ENCODE data around the gene SNX9. TPM values are rescaled to one million over a fixed set of nuclear protein-coding genes. Genes with fewer than 3 reads are reported as not detected.

The SNX9 gene
- polyA plus RNA-seq, 1 donor from 2014 or later, result 7.0 TPM

DNA sequence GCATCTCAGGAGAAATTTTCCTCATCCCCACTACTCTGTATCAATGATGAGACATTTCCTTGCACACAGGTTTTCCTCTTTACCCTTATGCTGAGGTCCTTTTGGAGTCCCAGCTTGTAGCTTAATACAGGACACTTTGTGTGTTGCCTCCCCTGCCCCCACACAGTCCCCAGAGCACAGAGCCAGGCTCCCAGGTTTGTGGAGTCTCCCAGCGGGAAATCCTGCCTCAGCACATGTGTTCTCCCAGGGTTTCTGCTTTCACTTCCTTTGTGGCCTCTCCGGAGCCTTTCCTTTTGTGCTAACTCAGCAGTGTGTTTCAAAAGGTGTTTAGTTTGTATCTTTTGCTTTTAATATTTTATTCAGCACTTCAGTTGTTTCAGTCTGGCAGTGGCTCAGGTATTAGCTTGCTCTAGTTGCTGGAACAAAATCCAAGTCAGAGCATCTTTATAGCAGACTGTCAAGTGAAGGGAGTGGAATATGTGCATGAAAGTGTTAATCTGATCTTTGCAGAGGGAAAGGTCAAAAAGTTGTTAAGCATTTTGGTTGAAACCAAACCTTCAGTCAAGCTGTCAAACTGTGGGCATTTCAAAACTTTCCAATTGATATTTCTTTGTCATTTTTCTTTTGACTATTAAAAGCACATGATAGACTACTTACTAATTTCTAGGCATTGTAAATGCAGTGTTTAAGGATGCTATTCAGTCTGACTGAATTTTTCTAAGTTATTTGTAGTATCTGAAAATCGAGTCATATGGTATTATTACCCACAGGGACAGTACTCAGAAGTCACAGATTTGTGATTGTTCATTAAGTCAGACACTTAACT is 8.6 kb downstream of the SNX9 start:
- H3K27ac ChIP-seq (ENCODE audit: low read length), result no peak overlapping the region

DNA sequence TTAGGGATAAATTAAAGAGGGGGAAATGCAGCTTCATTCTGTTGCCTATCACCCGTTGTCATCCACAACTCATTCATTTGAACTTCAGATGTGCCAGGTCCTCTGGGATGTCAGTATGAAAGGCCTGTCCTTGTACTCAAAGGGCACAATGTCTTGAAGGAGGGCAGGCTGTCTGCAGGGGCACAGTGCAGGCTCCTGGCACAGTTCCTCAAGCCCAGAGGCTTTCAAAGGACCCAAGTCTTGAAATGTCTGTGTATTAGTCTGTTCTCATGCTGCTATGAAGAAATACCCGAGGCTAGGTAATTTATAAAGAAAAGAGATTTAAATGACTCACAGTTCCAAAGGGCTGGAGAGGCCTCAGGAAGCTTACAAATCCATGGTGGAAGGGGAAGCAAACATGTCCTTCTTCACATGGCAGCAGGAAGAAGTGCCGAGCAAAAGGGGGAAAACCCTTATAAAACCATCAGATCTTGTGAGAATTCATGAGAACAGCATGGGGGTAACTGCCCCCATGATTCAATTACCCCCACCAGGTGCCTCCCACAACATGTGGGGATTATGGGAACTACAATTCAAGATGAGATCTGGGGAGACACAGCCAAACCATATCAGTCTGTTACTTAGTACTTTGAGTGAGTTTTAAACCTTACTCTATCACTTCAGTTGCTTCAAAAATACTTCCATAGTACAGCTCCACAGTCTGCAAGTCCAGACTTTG is 9.4 kb downstream of the SNX9 start:
- Histone ChIP-seq H4K20me1 (ENCODE audit: insufficient read depth) (no peaks in the 10 kb centered on the region), H2AFZ (ENCODE audit: low read depth, low read length) (no peak overlapping the region), H3K4me3 (ENCODE audit: low read length) (no peak overlapping the region), H3K9ac (ENCODE audit: low read length) (no peak overlapping the region), H3K79me2 (replicated peaks; ENCODE audit: insufficient read depth, low read length) (peaks cover 39% of the 10 kb centered on the region), H3K36me3 (ENCODE audit: insufficient read depth, low read length) (no peaks in the 10 kb centered on the region), H3K27me3 (ENCODE audit: insufficient read depth, low read depth, low read length) (no peaks in the 10 kb centered on the region), H3K27ac (ENCODE audit: low read length) (no peak overlapping the region), H3K4me2 (ENCODE audit: low read length) (no peak overlapping the region), H3K9me2 (ENCODE audit: insufficient read depth, low read length) (no peaks in the 10 kb centered on the region), H3F3A (ENCODE audit: insufficient read depth, low read length, poor library complexity, severe bottlenecking) (no peaks in the 10 kb centered on the region), H3K9me3 (ENCODE audit: low read length) (no peaks in the 10 kb centered on the region)
- TF ChIP-seq, protein P1, sequence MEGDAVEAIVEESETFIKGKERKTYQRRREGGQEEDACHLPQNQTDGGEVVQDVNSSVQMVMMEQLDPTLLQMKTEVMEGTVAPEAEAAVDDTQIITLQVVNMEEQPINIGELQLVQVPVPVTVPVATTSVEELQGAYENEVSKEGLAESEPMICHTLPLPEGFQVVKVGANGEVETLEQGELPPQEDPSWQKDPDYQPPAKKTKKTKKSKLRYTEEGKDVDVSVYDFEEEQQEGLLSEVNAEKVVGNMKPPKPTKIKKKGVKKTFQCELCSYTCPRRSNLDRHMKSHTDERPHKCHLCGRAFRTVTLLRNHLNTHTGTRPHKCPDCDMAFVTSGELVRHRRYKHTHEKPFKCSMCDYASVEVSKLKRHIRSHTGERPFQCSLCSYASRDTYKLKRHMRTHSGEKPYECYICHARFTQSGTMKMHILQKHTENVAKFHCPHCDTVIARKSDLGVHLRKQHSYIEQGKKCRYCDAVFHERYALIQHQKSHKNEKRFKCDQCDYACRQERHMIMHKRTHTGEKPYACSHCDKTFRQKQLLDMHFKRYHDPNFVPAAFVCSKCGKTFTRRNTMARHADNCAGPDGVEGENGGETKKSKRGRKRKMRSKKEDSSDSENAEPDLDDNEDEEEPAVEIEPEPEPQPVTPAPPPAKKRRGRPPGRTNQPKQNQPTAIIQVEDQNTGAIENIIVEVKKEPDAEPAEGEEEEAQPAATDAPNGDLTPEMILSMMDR (IDR thresholded peaks at IDR 0.05; ENCODE audit: poor library complexity, severe bottlenecking), result no peak
- TF ChIP-seq MXI1 (conservative IDR thresholded peaks at IDR 0.05; ENCODE audit: poor library complexity, severe bottlenecking) (no peak), SMC3 (conservative IDR thresholded peaks at IDR 0.05; ENCODE audit: poor library complexity) (no peak), POLR2AphosphoS5 (IDR thresholded peaks at IDR 0.05) (no peak)

More for the DNA sequence above, 8.6 kb downstream of the SNX9 start:
- Histone ChIP-seq H3K9ac (ENCODE audit: low read length) (no peak overlapping the region), H3F3A (ENCODE audit: insufficient read depth, low read length, poor library complexity, severe bottlenecking) (no peaks in the 10 kb centered on the region), H4K20me1 (ENCODE audit: insufficient read depth) (no peaks in the 10 kb centered on the region), H3K9me2 (ENCODE audit: insufficient read depth, low read length) (no peaks in the 10 kb centered on the region), H3K36me3 (ENCODE audit: insufficient read depth, low read length) (no peaks in the 10 kb centered on the region), H3K4me2 (ENCODE audit: low read length) (no peak overlapping the region), H3K27me3 (ENCODE audit: insufficient read depth, low read depth, low read length) (no peaks in the 10 kb centered on the region), H3K4me3 (ENCODE audit: low read length) (no peak overlapping the region), H3K79me2 (replicated peaks; ENCODE audit: insufficient read depth, low read length) (peaks cover 34% of the 10 kb centered on the region), H2AFZ (ENCODE audit: low read depth, low read length) (no peak overlapping the region), H3K9me3 (ENCODE audit: low read length) (no peaks in the 10 kb centered on the region)
- TF ChIP-seq SMC3 (conservative IDR thresholded peaks at IDR 0.05; ENCODE audit: poor library complexity) (no peak), EP300 (conservative IDR thresholded peaks at IDR 0.05; ENCODE audit: poor library complexity, severe bottlenecking) (no peak), REST (IDR thresholded peaks at IDR 0.05; ENCODE audit: borderline replicate concordance) (no peak), TAF1 (IDR thresholded peaks at IDR 0.05; ENCODE audit: low read depth) (no peak), POLR2AphosphoS5 (IDR thresholded peaks at IDR 0.05) (no peak), MXI1 (conservative IDR thresholded peaks at IDR 0.05; ENCODE audit: poor library complexity, severe bottlenecking) (no peak), EZH2 (IDR thresholded peaks at IDR 0.05; ENCODE audit: borderline replicate concordance, insufficient read depth, low read length, poor library complexity, severe bottlenecking) (no peak), RAD21 (conservative IDR thresholded peaks at IDR 0.05) (no peak)
- TF ChIP-seq, protein P1 (IDR thresholded peaks at IDR 0.05; ENCODE audit: poor library complexity, severe bottlenecking), result no peak

Data from neural cell (in vitro differentiated cells).